Rectal smooth muscle tissue (tissue), 1 donor: ENCODE results near the gene GOLGA8Q.
"Not testable (repeated sequence)": the region's sequence is repeated elsewhere in the genome, so short reads cannot be mapped to it uniquely, and the experiment has no call there.

ENCODE experiments used
- H3K27ac ChIP-seq: one replicate; pipeline ENCODE4 v1.7.0; 2013; ENCODE audit warnings: low read depth, low read length, inconsistent platforms
- H3K27me3 ChIP-seq: one replicate; pipeline ENCODE4 v1.7.0; 2013; ENCODE audit warnings: low read length; ENCODE audit not compliant: control insufficient read depth, insufficient read depth
- H3K36me3 ChIP-seq: one replicate; pipeline ENCODE4 v1.7.0; 2013; ENCODE audit warnings: low read length; ENCODE audit not compliant: control insufficient read depth, insufficient read depth
- H3K4me1 ChIP-seq: one replicate; pipeline ENCODE4 v1.7.0; 2013; ENCODE audit warnings: low read length; ENCODE audit not compliant: control insufficient read depth, insufficient read depth
- H3K4me3 ChIP-seq: one replicate; pipeline ENCODE4 v1.7.0; 2013; ENCODE audit warnings: low read length
- H3K9ac ChIP-seq: one replicate; pipeline ENCODE4 v1.7.0; 2013; ENCODE audit warnings: low read length

GOLGA8Q gene

GRCh38 chr15:30603796-30604195, 51.9 kb downstream of the GOLGA8Q start, which contains the start of gene GOLGA8H:
Gene GOLGA8H, plus strand, starts transcription at chr15:30604028. Its CDS starts 98 bp downstream, at chr15:30604126.
- H3K27me3 ChIP-seq, H3K4me1 ChIP-seq, H3K9ac ChIP-seq, H3K36me3 ChIP-seq, H3K4me3 ChIP-seq, H3K27ac ChIP-seq: not testable (repeated sequence)
